IgD-negative memory B cell (primary cell): Measurements from ENCODE around the gene ENTPD5. TPM values are rescaled to one million over a fixed set of nuclear protein-coding genes. Genes with fewer than 3 reads are reported as not detected.
"Not testable (repeated sequence)": the region's sequence is repeated elsewhere in the genome, so short reads cannot be mapped to it uniquely, and the experiment has no call there.

Experiments
- H3K27ac Mint-ChIP-seq, 3 donors: one replicate each; pipeline ENCODE4 v1.8.0; 2020 to 2022; ENCODE audit warnings: mild to moderate bottlenecking in 3 of 3, mixed read lengths in 3 of 3, moderate library complexity in 1 of 3
- H3K27me3 Mint-ChIP-seq: one replicate; pipeline ENCODE4 v1.8.0; 2021; ENCODE audit warnings: mixed read lengths
- H3K36me3 Mint-ChIP-seq: one replicate; pipeline ENCODE4 v1.8.0; 2020; ENCODE audit warnings: mild to moderate bottlenecking, mixed read lengths
- H3K4me1 Mint-ChIP-seq, 3 donors: one replicate each; pipeline ENCODE4 v1.8.0; 2020 to 2022; ENCODE audit warnings: mixed read lengths in 3 of 3, mild to moderate bottlenecking in 1 of 3
- H3K4me3 Mint-ChIP-seq, 4 donors: one replicate each; pipeline ENCODE4 v1.8.0; 2020 to 2022; ENCODE audit warnings: mild to moderate bottlenecking in 4 of 4, mixed read lengths in 4 of 4, moderate library complexity in 3 of 4
- H3K9me3 Mint-ChIP-seq, 3 donors: one replicate each; pipeline ENCODE4 v1.8.0; 2020 to 2021; ENCODE audit warnings: mixed read lengths in 3 of 3, mild to moderate bottlenecking in 1 of 3
- polyA plus RNA-seq: library from polyadenylated mRNA; unstranded; fragments of 300-500 nt; fragmentation: Illumina TruSeq; gene quantifications from one replicate; pipeline ENCODE4 v1.2.3, GENCODE V29; 2021

The ENTPD5 gene
- polyA plus RNA-seq, 1 donor from 2014 or later, result 2.9 TPM

GRCh38 chr14:74019408-74020137 lies 485 bp upstream of the ENTPD5 start:
- Mint-ChIP-seq H3K4me3 (peak overlapping the region; percentile 94 to 96 (median 94)), H3K4me1 (peaks cover 7 to 12% (median 7%) of the 10 kb centered on the region in 3 donors), H3K9me3 (no peaks in the 10 kb centered on the region), H3K36me3 (no peaks in the 10 kb centered on the region), H3K27ac (peak overlapping the region; percentile 82 to 96 (median 91)), H3K27me3 (no peaks in the 10 kb centered on the region)

DNA sequence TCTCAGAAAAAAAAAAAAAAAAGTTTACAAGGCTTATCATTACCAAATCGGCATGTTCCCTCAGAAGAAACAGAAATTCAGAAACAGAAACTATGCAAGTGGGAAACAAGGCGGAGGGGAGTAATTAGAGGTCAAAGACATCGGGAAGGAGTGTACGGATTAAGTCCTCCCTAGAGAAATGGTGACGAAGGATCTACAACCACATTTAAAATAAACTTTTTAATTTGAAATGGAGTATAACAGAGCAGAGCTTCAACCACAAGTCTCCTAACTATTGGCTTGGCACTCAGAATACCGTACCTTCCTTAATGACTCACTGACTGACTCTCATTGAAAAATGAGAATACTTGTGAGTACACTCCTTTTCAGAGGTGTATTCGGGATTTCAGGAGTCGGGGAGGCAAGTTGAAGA lies 908 bp downstream of the ENTPD5 start:
- H3K36me3 Mint-ChIP-seq, result no peaks in the 10 kb centered on the region
- H3K4me1 Mint-ChIP-seq, result peaks cover 7 to 12% (median 7%) of the 10 kb centered on the region in 3 donors
- H3K4me3 Mint-ChIP-seq, result peak overlapping the region; percentile 94 to 96 (median 96)
- H3K9me3 Mint-ChIP-seq, result no peaks in the 10 kb centered on the region
- H3K27me3 Mint-ChIP-seq, result no peaks in the 10 kb centered on the region
- H3K27ac Mint-ChIP-seq, result peak overlapping the region; percentile 82 to 96 (median 87)

- H3K9me3 Mint-ChIP-seq, result no peaks in the 10 kb centered on the region
- no peak overlapping the region for H3K27ac Mint-ChIP-seq
- no peaks in the 10 kb centered on the region for H3K27me3 Mint-ChIP-seq
- peaks cover 7 to 12% (median 7%) of the 10 kb centered on the region in 3 donors for H3K4me1 Mint-ChIP-seq
- H3K4me3 Mint-ChIP-seq, result no peak overlapping the region
- peaks cover 3% of the 10 kb centered on the region for H3K36me3 Mint-ChIP-seq
Observed at GRCh38 chr14:74015963-74016362, 3.1 kb downstream of the ENTPD5 start.

DNA sequence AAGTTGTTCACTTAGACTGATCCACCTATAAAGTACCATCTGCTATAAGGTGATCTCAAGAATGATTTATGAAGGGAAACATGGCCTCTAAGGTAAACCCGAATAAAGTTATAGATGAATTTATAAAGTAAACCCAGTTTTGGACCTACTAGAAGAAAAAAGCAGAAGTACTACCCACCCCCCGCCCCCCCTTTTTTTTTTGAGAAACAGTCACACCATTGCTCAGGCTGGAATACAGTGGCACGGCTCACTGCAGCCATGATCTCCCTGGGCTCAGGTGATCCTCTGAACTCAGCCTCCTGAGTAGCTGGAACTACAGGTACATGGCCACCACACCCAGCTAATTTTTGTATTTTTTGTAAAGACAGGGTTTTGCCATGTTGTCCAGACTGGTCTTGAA lies 3.9 kb downstream of the ENTPD5 start:
- H3K9me3 Mint-ChIP-seq, result no peaks in the 10 kb centered on the region
- H3K27ac Mint-ChIP-seq, result no peak overlapping the region
- no peak overlapping the region for H3K4me3 Mint-ChIP-seq
- H3K4me1 Mint-ChIP-seq, result peaks cover 7 to 12% (median 7%) of the 10 kb centered on the region in 3 donors
- H3K27me3 Mint-ChIP-seq, result no peaks in the 10 kb centered on the region
- peaks cover 3% of the 10 kb centered on the region for H3K36me3 Mint-ChIP-seq

DNA sequence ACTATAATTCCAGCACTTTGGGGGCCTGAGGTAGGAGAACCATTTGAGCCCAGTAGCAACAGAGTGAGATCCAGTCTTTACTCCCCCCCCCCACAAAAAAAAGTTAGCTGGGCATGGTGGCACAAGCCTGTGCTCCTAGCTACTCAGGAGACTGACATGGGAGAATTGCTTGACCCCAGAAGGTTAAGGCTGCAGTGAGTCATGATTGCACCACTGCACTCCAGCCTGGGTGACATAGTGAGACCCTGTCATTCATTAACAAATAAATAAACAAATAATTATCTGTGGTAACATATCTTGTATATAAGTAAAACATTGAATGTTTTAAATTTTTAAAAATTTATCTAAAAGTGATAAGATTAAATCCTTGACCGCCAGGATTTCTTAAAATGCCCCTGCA lies 4.8 kb downstream of the ENTPD5 start:
- no peak overlapping the region for H3K4me3 Mint-ChIP-seq
- peaks cover 3 to 6% (median 5%) of the 10 kb centered on the region in 3 donors for H3K4me1 Mint-ChIP-seq
- H3K27ac Mint-ChIP-seq, result no peak overlapping the region
- H3K9me3 Mint-ChIP-seq, result no peaks in the 10 kb centered on the region
- no peaks in the 10 kb centered on the region for H3K27me3 Mint-ChIP-seq
- H3K36me3 Mint-ChIP-seq, result peaks cover 3% of the 10 kb centered on the region

GRCh38 chr14:74008843-74009499 lies 10.1 kb downstream of the ENTPD5 start:
- H3K9me3 Mint-ChIP-seq, result no peaks in the 10 kb centered on the region
- H3K27me3 Mint-ChIP-seq, result no peaks in the 10 kb centered on the region
- no peak overlapping the region for H3K4me3 Mint-ChIP-seq
- no peak overlapping the region for H3K27ac Mint-ChIP-seq
- peaks cover 5% of the 10 kb centered on the region for H3K36me3 Mint-ChIP-seq
- H3K4me1 Mint-ChIP-seq, result no peaks in the 10 kb centered on the region

DNA sequence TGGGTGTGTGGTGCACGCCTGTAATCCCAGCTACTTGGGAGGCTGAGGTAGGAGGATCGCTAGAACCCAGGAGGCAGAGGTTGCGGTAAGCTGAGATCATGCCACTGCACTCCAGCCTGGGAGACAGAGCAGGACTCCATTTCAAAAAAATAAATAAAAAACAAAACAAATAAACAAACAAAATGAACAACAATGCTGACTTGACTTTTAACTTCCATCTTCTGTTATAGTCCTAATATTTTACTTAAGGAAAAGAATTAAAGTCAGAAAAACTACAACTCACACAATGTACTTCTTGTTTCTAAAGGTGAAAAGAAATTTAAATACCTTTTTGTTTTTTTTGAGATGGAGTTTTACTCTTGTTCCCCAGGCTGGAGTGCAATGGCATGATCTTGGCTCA lies 13.4 kb downstream of the ENTPD5 start:
- not testable (repeated sequence) for H3K4me3 Mint-ChIP-seq, H3K4me1 Mint-ChIP-seq, H3K27ac Mint-ChIP-seq, H3K9me3 Mint-ChIP-seq, H3K27me3 Mint-ChIP-seq, H3K36me3 Mint-ChIP-seq

- H3K27me3 Mint-ChIP-seq, result no peaks in the 10 kb centered on the region
- no peaks in the 10 kb centered on the region for H3K9me3 Mint-ChIP-seq
- peaks cover 2 to 11% (median 5%) of the 10 kb centered on the region in 3 donors for H3K4me1 Mint-ChIP-seq
- H3K36me3 Mint-ChIP-seq, result peaks cover 3% of the 10 kb centered on the region
- H3K27ac Mint-ChIP-seq, result no peak overlapping the region
- no peak overlapping the region for H3K4me3 Mint-ChIP-seq
Observed at GRCh38 chr14:73998726-73999125, 20.4 kb downstream of the ENTPD5 start.

DNA sequence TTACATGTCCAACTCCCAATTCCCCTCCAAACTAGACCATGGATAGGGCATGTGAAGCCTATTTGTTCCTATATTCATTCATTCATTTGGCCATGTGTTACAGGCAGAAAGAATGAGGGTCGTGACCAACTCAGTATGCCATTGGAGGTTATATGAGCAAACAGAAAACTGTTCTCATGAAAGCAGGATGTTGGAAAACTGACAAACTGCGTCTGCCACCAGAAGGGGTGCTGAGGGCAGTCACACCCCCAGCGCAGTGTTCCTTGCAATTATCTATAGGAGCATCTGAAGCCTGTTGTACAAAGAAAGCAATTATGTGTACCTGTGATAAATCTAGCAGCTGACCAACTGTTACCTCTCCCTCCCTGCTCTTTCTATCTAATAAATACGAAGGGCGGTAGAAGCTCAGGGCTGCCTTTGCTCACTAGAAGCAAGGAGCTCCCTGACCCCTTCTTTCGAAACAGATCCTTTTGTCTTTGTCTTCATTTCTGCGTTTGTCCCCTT lies 21.1 kb downstream of the ENTPD5 start:
- Mint-ChIP-seq H3K9me3 (no peaks in the 10 kb centered on the region), H3K27me3 (no peaks in the 10 kb centered on the region), H3K36me3 (peaks cover 3% of the 10 kb centered on the region), H3K27ac (no peak overlapping the region), H3K4me1 (peaks cover 2 to 11% (median 5%) of the 10 kb centered on the region in 3 donors), H3K4me3 (no peak overlapping the region)

- H3K27me3 Mint-ChIP-seq, result no peaks in the 10 kb centered on the region
- peaks cover 1% of the 10 kb centered on the region for H3K36me3 Mint-ChIP-seq
- H3K4me1 Mint-ChIP-seq, result peaks cover 2 to 11% (median 5%) of the 10 kb centered on the region in 3 donors
- no peaks in the 10 kb centered on the region for H3K9me3 Mint-ChIP-seq
- no peak overlapping the region for H3K27ac Mint-ChIP-seq
- H3K4me3 Mint-ChIP-seq, result no peak overlapping the region
Observed at GRCh38 chr14:73997108-73997943, 21.8 kb downstream of the ENTPD5 start.

GRCh38 chr14:73996731-73997107 lies 22.4 kb downstream of the ENTPD5 start:
- Mint-ChIP-seq H3K27ac (no peak overlapping the region), H3K27me3 (no peaks in the 10 kb centered on the region), H3K9me3 (no peaks in the 10 kb centered on the region), H3K36me3 (peaks cover 1% of the 10 kb centered on the region), H3K4me3 (no peak overlapping the region), H3K4me1 (peaks cover 2 to 11% (median 5%) of the 10 kb centered on the region in 3 donors)

DNA sequence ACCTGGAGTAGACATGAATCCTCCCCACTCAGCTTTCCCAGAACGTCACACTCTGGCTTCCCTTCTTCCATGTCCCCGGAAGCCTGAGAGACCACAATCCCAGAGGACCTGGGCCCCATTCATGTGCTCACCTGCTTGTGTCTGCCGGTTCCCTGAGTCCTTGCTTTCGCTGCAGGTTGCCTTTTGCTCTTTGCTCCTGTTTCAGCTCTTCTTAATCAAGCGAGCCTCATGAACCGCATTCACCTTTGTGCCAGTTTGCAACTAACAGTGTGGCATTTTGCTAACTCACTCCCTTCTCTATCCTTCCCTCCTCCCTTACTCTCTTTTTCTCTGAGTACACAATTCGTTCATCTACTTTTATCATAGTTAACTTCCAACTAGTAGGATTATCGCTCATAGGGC lies 23.1 kb downstream of the ENTPD5 start:
- Mint-ChIP-seq H3K4me1 (peaks cover 2 to 11% (median 5%) of the 10 kb centered on the region in 3 donors), H3K27me3 (no peaks in the 10 kb centered on the region), H3K9me3 (no peaks in the 10 kb centered on the region), H3K27ac (peak overlapping the region in 1 of 3 donors; percentile 32), H3K36me3 (peaks cover 1% of the 10 kb centered on the region), H3K4me3 (no peak overlapping the region)

GRCh38 chr14:73994926-73995325 lies 24.2 kb downstream of the ENTPD5 start:
- Mint-ChIP-seq H3K4me1 (peaks cover 2 to 11% (median 5%) of the 10 kb centered on the region in 3 donors), H3K4me3 (peak overlapping the region in 1 of 4 donors; percentile 59), H3K27ac (peak overlapping the region in 1 of 3 donors; percentile 39)
- not testable (repeated sequence) for H3K9me3 Mint-ChIP-seq, H3K27me3 Mint-ChIP-seq, H3K36me3 Mint-ChIP-seq

DNA sequence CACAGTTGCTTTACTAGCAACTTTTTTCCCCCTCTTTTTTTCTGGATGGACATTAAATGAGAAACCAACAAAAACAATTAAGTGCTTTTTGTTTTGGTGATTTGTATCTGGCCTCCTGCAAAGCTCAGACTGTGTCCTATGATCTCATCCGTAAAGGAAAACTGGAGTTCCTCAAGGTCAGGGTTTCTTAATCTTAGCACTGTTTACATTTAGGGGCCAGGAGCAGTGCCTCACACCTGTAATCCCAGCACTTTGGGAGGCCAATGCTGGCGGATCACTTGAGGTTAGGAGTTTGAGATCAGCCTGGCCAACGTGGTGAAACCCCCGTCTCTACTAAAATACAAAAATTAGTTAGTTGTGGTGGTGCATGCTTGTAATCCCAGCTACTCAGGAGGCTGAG lies 28.0 kb downstream of the ENTPD5 start:
- Mint-ChIP-seq H3K27me3 (no peaks in the 10 kb centered on the region), H3K4me3 (no peak overlapping the region), H3K4me1 (peaks cover 2 to 10% (median 5%) of the 10 kb centered on the region in 3 donors), H3K9me3 (no peaks in the 10 kb centered on the region), H3K36me3 (peaks cover 4% of the 10 kb centered on the region), H3K27ac (no peak overlapping the region)

- not testable (repeated sequence) for H3K9me3 Mint-ChIP-seq, H3K27ac Mint-ChIP-seq, H3K4me1 Mint-ChIP-seq, H3K4me3 Mint-ChIP-seq, H3K27me3 Mint-ChIP-seq
- H3K36me3 Mint-ChIP-seq, result peaks cover 13% of the 10 kb centered on the region
Observed at GRCh38 chr14:73988656-73989055, 30.4 kb downstream of the ENTPD5 start.
